Transverse colon (tissue), 3 donors: Measurements from ENCODE around the gene MUC4.

Source experiments
- EP300 ChIP-seq: sonication (generic); formaldehyde crosslinking; IDR thresholded peaks from one replicate; pipeline ENCODE4 v1.6.1; 2017; ENCODE audit warnings: antibody characterized with exemption, low read depth
- POLR2A ChIP-seq: fragments of 450-650 bp; IDR thresholded peaks from one replicate; pipeline ENCODE4 v1.6.1; 2016; ENCODE audit warnings: antibody characterized with exemption, mild to moderate bottlenecking, moderate library complexity
- TF ChIP-seq, protein P1 (sequence below), 5 experiments: fragments of 200-600 bp in 3 of 5; fragments of 450-650 bp in 2 of 5; sonication (generic) in 3 of 5; IDR thresholded peaks; 1 replicate in 2 of 5; 2 replicates in 3 of 5; pipeline ENCODE4 v1.5.1; 2016 to 2017; ENCODE audit warnings: antibody characterized with exemption in 5 of 5, inconsistent platforms in 3 of 5, mild to moderate bottlenecking in 2 of 5, moderate library complexity in 1 of 5

- TF ChIP-seq, protein P1, sequence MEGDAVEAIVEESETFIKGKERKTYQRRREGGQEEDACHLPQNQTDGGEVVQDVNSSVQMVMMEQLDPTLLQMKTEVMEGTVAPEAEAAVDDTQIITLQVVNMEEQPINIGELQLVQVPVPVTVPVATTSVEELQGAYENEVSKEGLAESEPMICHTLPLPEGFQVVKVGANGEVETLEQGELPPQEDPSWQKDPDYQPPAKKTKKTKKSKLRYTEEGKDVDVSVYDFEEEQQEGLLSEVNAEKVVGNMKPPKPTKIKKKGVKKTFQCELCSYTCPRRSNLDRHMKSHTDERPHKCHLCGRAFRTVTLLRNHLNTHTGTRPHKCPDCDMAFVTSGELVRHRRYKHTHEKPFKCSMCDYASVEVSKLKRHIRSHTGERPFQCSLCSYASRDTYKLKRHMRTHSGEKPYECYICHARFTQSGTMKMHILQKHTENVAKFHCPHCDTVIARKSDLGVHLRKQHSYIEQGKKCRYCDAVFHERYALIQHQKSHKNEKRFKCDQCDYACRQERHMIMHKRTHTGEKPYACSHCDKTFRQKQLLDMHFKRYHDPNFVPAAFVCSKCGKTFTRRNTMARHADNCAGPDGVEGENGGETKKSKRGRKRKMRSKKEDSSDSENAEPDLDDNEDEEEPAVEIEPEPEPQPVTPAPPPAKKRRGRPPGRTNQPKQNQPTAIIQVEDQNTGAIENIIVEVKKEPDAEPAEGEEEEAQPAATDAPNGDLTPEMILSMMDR (IDR thresholded peaks at IDR 0.05): no peak
- no peak for TF ChIP-seq EP300
- TF ChIP-seq POLR2A: no peak
Observed at GRCh38 chr3:195853036-195853435, 41.3 kb upstream of the MUC4 start.
